HT-29 (cell line): ENCODE measurements around the gene ATN1. TPM values are rescaled to one million over a fixed set of nuclear protein-coding genes. Genes with fewer than 3 reads are reported as not detected.

Experiments used
- DNase-seq: peaks from one replicate; pipeline ENCODE4 v3.0.0-alpha.2; 2015; ENCODE audit warnings: low spot score
- total RNA-seq: library from RNA; depleted of rRNA; stranded (reverse); fragments of >200 nt; shearing (Covaris generic); gene quantifications from 2 replicates; pipeline ENCODE4 v1.2.3, GENCODE V29; 2014

The ATN1 gene
- total RNA-seq, 1 experiment from 2014 or later: 36.9 TPM

DNA sequence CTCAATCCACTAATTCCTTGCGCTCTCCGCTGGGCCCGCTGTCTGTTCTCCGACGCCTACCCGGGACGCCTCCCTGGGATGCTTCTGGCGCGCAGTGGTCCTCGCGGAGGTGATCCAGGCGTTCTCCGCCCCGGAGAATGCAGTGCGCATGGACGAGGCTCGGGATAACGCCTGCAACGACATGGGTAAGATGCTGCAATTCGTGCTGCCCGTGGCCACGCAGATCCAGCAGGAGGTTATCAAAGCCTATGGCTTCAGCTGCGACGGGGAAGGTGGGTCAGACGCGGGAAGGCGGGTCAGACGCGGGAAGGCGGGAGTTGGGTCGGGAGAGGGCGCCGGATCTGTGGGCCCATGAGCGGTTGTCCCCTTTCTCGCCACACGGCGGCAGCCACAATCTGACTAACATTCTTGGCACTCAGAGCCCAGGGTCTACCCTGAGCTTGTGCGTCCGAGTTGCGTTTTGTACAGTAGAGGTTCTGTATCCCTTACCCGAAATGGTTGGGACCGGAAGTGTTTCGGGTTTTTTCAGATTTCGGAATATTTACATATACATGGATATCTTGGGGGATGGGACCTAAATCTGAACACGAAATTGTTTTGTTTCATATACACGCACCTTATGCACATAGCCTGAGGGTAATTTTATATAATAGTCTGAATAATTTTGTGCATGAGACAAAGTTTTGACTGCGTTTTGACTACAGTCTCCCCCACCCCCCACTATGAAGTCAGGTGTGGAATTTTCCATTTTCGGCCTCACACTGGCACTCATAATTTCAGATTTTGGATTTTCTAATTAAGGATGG lies 16.8 kb downstream of the ATN1 start:
- DNase-seq: peak; percentile 96

- DNase-seq: no peak
Measured at GRCh38 chr12:6945613-6946012, 17.9 kb downstream of the ATN1 start.

DNA sequence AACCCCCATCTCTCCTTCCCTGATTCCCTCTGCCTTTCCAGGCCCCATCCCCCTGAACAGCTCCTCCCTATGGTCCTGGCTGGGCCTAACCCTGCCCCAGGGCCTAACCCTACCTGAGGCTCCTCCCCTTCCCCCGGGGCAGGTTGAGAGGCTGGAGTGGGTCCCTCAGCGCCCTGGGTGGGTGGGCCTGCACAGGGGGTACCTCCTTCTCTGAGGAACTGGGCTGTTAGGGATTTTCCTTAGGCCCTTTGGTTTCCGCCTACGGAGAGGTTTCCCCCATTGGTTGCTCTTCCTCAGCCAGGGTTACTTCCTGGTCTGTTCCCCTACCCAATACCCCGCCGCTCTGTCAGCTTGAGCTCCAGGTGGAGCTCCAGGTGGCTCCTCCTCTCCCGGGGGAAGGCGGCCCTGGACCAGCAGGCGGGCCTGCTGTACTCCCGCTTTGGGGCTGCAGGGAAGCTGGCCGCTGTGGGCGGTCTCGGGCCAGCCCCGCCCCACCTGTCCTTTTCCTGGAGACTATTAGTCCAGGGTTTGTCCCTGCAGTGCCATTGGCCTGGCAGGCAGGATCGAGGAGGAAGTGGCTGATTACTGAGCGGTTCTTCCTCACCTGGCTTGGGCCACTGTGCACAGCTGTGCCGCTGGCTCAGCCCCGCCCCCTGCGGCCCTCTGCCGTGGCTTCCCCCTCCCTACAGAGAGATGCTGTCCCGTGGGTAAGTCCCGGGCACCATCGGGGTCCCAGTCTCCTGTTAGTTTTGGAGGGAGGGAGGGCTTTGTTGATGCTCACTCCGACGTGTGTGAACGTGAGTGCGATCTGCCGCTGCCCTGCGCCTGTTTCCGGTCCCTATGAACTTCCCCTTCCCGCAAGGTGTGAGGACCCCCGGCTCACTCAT lies 18.5 kb downstream of the ATN1 start:
- peak; percentile 97 for DNase-seq

DNA sequence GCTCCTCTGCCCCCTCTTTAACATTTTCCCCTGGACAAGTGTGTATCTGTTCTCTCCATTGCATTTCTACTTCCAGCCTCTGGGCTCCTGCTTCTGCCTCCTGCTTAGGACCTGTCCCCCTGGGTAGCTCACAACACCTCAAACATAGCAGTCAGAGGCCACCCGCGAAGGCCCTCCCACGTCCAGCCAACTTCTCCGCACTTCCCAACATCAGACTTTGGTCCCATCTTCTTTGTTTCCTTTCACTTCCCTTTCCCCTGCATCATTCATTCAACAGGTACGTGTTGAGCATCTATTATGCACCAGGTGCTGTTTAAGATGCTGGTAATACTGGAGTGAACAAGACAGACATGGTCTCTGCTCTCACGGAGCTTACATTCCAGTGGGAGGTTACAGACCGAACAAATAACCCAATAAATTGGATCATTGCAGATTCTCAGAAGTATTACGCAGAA lies 19.2 kb downstream of the ATN1 start:
- no peak for DNase-seq

- no peak for DNase-seq
Measured at GRCh38 chr12:6947615-6948014, 19.9 kb downstream of the ATN1 start.

- no peak for DNase-seq
Measured at GRCh38 chr12:6948873-6949594, 21.3 kb downstream of the ATN1 start.

DNA sequence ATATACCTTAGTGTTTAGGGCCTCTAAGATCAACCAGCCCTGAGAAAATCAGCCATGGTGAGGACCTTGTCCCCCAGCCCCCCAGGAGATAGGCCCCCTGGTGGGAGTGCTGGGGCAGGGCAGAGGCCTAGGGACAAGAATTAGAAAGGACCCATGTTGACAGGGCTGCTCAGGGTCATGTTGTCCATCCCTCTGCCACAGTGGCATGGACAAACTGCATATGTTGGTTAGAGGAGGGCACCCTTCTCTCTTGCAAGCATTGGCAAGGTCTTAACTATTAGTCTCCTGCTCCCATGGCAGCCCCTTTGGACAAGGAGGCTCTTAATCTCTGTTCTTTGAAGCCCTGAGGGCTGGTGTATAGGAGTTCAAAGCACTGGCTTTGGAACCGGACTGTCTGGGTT lies 22.6 kb downstream of the ATN1 start:
- DNase-seq: no peak

- no peak for DNase-seq
Measured at GRCh38 chr12:6950811-6951540, 23.2 kb downstream of the ATN1 start, which contains the start of gene PTPN6. Gene PTPN6, plus strand, starts transcription at chr12:6951356. Its CDS starts 157 bp downstream, at chr12:6951513.

DNA sequence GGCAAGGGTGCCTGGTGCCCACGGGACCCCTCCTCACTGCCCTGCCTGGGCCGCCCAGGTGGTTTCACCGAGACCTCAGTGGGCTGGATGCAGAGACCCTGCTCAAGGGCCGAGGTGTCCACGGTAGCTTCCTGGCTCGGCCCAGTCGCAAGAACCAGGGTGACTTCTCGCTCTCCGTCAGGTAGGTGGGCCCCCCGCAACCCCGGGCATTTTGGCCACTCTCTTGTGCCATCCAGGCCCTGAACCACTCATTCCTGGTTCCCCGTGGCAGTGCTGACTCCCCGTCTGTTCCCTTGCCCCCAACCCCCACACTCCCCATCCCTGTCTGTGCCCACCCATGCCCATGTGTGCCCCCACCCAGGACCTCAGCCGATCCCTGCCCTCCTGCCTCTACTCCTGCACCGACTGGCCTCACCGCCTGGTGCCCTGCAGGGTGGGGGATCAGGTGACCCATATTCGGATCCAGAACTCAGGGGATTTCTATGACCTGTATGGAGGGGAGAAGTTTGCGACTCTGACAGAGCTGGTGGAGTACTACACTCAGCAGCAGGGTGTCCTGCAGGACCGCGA lies 23.9 kb downstream of the ATN1 start:
- DNase-seq: no peak

GRCh38 chr12:6952121-6952862 lies 24.5 kb downstream of the ATN1 start:
- no peak for DNase-seq

- no peak for DNase-seq
Measured at GRCh38 chr12:6952863-6953441, 25.2 kb downstream of the ATN1 start.

GRCh38 chr12:6953442-6954315 lies 25.9 kb downstream of the ATN1 start:
- DNase-seq: no peak

DNA sequence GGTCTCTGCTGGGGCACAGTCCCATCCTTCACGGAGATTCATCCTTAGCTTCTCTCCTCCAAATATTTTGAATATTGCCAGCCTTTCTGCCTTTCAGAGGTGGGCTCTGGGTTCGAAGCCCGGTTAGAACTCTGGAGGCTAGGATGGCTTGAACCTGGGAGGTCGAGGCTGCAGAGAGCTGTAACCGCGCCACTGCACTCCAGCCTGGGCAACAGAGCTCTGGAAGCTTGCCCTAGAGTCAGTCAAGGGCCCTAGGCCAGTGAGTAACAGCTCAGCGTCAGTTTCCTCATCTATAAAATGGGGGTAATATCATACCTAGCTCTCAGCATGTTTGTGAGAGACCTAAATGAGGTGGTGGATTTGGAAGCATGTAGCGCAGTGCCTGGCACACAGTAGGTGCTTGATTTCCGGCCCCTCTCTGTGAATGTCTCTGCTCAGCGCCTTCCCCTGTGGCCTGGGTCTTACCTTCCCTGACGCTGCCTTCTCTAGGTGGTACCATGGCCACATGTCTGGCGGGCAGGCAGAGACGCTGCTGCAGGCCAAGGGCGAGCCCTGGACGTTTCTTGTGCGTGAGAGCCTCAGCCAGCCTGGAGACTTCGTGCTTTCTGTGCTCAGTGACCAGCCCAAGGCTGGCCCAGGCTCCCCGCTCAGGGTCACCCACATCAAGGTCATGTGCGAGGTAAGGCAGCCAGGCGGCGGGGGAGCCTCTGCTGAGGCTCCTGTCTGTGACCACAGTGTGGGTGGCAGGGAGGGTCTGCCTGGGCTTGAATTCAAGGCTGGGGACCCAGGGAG lies 26.8 kb downstream of the ATN1 start:
- no peak for DNase-seq

DNA sequence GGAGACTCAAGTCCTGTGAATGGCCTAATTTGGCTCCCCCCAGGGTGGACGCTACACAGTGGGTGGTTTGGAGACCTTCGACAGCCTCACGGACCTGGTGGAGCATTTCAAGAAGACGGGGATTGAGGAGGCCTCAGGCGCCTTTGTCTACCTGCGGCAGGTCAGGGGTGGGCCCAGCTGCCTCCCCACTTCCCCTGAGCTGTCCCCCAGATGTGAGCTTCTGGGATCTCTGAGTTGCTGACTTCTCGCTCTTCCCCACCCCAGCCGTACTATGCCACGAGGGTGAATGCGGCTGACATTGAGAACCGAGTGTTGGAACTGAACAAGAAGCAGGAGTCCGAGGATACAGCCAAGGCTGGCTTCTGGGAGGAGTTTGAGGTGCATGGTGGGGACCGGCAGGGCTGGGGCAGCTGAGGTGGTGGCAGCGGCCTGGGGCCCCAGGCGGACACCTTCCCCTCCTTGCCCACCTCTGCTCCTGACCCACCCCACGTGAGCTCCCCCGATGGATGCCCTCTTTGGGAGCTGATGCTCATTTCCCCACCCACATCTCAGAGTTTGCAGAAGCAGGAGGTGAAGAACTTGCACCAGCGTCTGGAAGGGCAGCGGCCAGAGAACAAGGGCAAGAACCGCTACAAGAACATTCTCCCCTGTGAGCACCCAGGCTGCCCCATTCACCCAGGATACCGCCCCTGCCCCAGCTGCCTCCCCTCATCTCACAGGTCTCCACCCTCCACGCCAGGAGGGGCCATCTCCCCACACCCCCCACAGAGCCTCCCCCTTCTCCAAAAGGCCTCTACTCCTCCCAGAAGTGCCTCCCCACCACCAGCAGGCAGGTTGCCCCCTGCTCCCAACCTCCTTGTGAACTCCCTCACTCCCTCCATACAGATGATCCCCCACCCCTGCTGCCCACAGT lies 27.6 kb downstream of the ATN1 start:
- DNase-seq: no peak

DNA sequence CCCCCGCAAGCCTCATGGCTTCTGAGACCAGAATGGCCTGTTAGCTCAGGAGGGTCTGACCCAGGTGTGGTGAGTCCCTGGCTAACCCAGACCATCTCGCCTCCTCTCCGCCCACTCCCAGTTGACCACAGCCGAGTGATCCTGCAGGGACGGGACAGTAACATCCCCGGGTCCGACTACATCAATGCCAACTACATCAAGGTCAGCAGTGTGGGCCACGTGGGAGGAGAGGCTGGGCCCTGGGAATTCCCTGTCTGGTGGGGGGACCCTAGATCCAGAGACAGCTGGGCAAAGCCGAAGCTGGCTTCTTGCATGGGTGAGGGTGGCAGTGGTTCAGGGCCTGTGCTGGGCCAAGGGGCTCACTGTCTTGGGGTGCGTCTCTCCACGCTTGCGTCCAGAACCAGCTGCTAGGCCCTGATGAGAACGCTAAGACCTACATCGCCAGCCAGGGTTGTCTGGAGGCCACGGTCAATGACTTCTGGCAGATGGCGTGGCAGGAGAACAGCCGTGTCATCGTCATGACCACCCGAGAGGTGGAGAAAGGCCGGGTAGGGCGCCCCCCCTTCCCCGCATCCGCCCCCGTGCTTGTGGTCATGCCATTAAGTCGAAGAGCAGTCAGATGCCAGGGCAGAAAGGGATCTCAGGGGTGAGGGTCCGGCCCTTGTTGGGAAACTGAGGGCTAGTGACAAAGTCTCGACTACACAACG lies 28.4 kb downstream of the ATN1 start:
- DNase-seq: no peak

DNA sequence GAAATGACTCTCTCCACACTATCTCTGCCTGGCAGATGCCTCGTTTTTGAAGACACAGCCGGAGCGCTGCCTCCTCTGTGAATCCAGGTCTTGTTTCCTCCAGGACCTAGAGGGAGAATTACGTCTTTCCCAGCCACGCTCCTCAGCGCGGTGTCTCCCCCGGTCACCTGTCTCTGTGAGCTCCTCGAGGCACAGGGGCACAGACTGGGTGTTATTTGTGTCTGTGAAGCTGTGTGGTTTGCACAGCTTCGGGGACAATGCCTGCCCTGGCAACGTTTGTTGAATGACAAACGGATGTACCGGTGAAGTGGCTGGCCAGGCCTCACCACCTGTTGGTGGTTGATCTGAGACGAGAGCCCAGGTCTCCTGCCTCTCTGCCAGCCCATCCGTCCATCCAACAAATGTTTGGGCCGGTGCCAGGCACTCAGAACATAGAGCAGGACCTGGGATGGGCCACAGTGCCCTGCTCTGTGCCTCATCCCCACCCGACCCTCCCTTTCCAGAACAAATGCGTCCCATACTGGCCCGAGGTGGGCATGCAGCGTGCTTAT lies 29.5 kb downstream of the ATN1 start:
- DNase-seq: no peak
